BLaER1 treated with 17β-estradiol and CSF1 and Interleukin-3, amounts not matched to agents 10 nM and 100 nM (cell line): ENCODE measurements around the gene SEZ6L.

Experiments
- H3K27ac ChIP-seq, 11 experiments: shearing (Covaris generic); formaldehyde crosslinking; 2 replicates each; pipeline ENCODE4 v1.8.1; 2022
- H3K27me3 ChIP-seq, 11 experiments: shearing (Covaris generic); formaldehyde crosslinking; 2 replicates each; pipeline ENCODE4 v1.8.1; 2022
- H3K36me3 ChIP-seq, 11 experiments: shearing (Covaris generic); formaldehyde crosslinking; 2 replicates each; pipeline ENCODE4 v1.8.1; 2022
- H3K4me1 ChIP-seq, 10 experiments: shearing (Covaris generic); formaldehyde crosslinking; 2 replicates each; pipeline ENCODE4 v1.8.1; 2022
- H3K4me2 ChIP-seq, 11 experiments: shearing (Covaris generic); formaldehyde crosslinking; 2 replicates each; pipeline ENCODE4 v1.8.1; 2022
- H3K4me3 ChIP-seq, 10 experiments: shearing (Covaris generic); formaldehyde crosslinking; 2 replicates each; pipeline ENCODE4 v1.8.1; 2022
- H3K9ac ChIP-seq, 11 experiments: shearing (Covaris generic); formaldehyde crosslinking; 2 replicates each; pipeline ENCODE4 v1.8.1; 2022
- H3K9me3 ChIP-seq, 11 experiments: shearing (Covaris generic); formaldehyde crosslinking; replicated peaks in 1 of 11; 2 replicates each; pipeline ENCODE4 v1.8.1; 2022
- H4K20me1 ChIP-seq, 11 experiments: shearing (Covaris generic); formaldehyde crosslinking; 2 replicates each; pipeline ENCODE4 v1.8.1; 2022
- Cebpa-rat ChIP-seq, 11 experiments: shearing (Covaris generic); IDR thresholded peaks; 2 replicates each; pipeline ENCODE4 v1.8.1; 2022

SEZ6L gene

DNA sequence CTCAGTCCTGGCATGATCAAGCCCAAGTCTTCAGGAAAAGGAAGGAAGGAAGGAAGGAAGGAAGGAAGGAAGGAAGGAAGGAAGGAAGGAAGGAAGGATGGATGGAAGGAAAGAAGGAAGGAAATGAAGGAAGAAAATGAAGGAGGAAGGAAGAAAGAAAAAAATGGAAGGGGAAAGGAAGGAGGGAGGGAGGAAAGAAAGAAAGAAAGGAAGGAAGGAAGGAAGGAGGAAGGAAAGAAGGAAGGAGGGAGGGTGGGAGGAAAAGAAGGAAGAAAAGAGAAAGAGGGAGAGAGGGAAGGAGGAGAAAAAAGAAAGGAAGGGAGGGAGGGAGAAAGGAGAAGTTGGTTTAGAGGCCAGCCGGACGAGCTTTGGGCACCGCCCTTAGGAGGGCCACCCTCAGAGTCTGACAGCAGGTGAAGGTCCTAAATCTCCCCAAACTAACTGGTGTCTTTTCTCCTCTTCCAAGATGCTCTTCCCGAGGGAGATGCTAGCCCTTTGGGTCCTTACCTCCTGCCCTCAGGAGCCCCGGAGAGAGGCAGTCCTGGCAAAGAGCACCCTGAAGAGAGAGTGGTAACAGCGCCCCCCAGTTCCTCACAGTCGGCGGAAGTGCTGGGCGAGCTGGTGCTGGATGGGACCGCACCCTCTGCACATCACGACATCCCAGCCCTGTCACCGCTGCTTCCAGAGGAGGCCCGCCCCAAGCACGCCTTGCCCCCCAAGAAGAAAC lies 122.8 kb downstream of the SEZ6L start:
- peak overlapping the region in 4 of 11 experiments; percentile 12 to 81 (median 42); a peak in 5 of 22 replicates for H3K27ac ChIP-seq
- no peak overlapping the region for H3K4me3 ChIP-seq
- peaks cover 27 to 91% (median 75%) of the 10 kb centered on the region in 10 experiments for H3K4me1 ChIP-seq
- no peaks in the 10 kb centered on the region for H3K36me3 ChIP-seq
- H3K27me3 ChIP-seq = no peaks in the 10 kb centered on the region
- no peak overlapping the region for H3K9ac ChIP-seq
- H3K9me3 ChIP-seq = no peaks in the 10 kb centered on the region
- no peaks in the 10 kb centered on the region for H4K20me1 ChIP-seq
- H3K4me2 ChIP-seq = peak overlapping the region in 7 of 11 experiments; percentile 7 to 90 (median 29); a peak in 10 of 22 replicates
- no peak for TF ChIP-seq Cebpa-rat (IDR thresholded peaks at IDR 0.05)

GRCh38 chr22:26292667-26292995 lies 123.4 kb downstream of the SEZ6L start:
- H3K27me3 ChIP-seq = no peaks in the 10 kb centered on the region
- no peak overlapping the region for H3K4me3 ChIP-seq
- no peak overlapping the region for H3K9ac ChIP-seq
- no peaks in the 10 kb centered on the region for H3K9me3 ChIP-seq
- H3K36me3 ChIP-seq = no peaks in the 10 kb centered on the region
- TF ChIP-seq Cebpa-rat (IDR thresholded peaks at IDR 0.05) = no peak
- H4K20me1 ChIP-seq = no peaks in the 10 kb centered on the region
- H3K4me1 ChIP-seq = peaks cover 23 to 90% (median 72%) of the 10 kb centered on the region in 10 experiments
- peak overlapping the region in 6 of 11 experiments; percentile 7 to 80 (median 31); a peak in 8 of 22 replicates for H3K4me2 ChIP-seq
- peak overlapping the region in 4 of 11 experiments; percentile 12 to 81 (median 37); a peak in 5 of 22 replicates for H3K27ac ChIP-seq

GRCh38 chr22:26295563-26296126 lies 126.4 kb downstream of the SEZ6L start:
- Histone ChIP-seq H3K36me3 (no peaks in the 10 kb centered on the region), H3K27ac (peak overlapping the region in 6 of 11 experiments; percentile 52 to 81 (median 75); a peak in 5 of 22 replicates), H3K9me3 (no peaks in the 10 kb centered on the region), H4K20me1 (no peaks in the 10 kb centered on the region), H3K27me3 (no peaks in the 10 kb centered on the region), H3K4me1 (peaks cover 15 to 73% (median 44%) of the 10 kb centered on the region in 10 experiments), H3K9ac (no peak overlapping the region), H3K4me2 (peak overlapping the region in 10 of 11 experiments; percentile 40 to 80 (median 71); a peak in 17 of 22 replicates), H3K4me3 (no peak overlapping the region)
- TF ChIP-seq Cebpa-rat (IDR thresholded peaks at IDR 0.05) = no peak

GRCh38 chr22:26298605-26299310 lies 129.5 kb downstream of the SEZ6L start:
- Histone ChIP-seq H3K4me2 (peak overlapping the region in 3 of 11 experiments; percentile 2 to 40 (median 3); a peak in 4 of 22 replicates), H4K20me1 (no peaks in the 10 kb centered on the region), H3K36me3 (no peaks in the 10 kb centered on the region), H3K9ac (no peak overlapping the region), H3K4me3 (no peak overlapping the region), H3K27ac (no peak overlapping the region), H3K4me1 (peaks cover 23 to 49% (median 35%) of the 10 kb centered on the region in 10 experiments), H3K9me3 (no peaks in the 10 kb centered on the region), H3K27me3 (no peaks in the 10 kb centered on the region)
- no peak for TF ChIP-seq Cebpa-rat (IDR thresholded peaks at IDR 0.05)

DNA sequence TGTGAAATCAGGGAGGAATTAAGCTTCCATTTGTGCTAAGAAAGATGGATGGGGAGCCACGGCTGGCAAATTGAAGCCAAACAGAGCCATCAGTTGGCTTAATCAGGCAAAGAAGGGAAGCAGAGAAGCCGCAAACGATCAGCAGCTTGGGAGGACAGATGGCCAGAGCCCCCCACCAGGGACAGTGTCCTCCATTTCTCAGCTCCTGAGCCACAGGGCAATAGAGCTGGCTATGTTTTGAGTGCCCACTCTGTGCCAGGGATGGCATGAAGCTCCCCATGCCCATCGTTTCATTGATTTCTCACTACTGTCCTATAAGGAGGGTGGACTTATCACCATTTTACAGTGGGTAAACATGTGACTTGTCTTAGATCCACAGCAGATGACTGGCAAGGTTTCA lies 133.5 kb downstream of the SEZ6L start:
- no peaks in the 10 kb centered on the region for H4K20me1 ChIP-seq
- no peak overlapping the region for H3K9ac ChIP-seq
- no peak overlapping the region for H3K4me3 ChIP-seq
- peak overlapping the region in 3 of 11 experiments; percentile 21 to 57 (median 35); a peak in 2 of 22 replicates for H3K4me2 ChIP-seq
- H3K9me3 ChIP-seq = no peaks in the 10 kb centered on the region
- H3K27me3 ChIP-seq = no peaks in the 10 kb centered on the region
- H3K27ac ChIP-seq = no peak overlapping the region
- H3K4me1 ChIP-seq = peaks cover 9 to 19% (median 13%) of the 10 kb centered on the region in 10 experiments; a peak in 15 of 20 replicates
- TF ChIP-seq Cebpa-rat (IDR thresholded peaks at IDR 0.05) = no peak
- no peaks in the 10 kb centered on the region for H3K36me3 ChIP-seq

- no peaks in the 10 kb centered on the region for H3K36me3 ChIP-seq
- H3K9me3 ChIP-seq = no peaks in the 10 kb centered on the region
- H3K4me1 ChIP-seq = peaks cover 5 to 13% (median 11%) of the 10 kb centered on the region in 10 experiments; a peak in 15 of 20 replicates
- no peak for TF ChIP-seq Cebpa-rat (IDR thresholded peaks at IDR 0.05)
- H3K27ac ChIP-seq = no peak overlapping the region
- no peak overlapping the region for H3K4me3 ChIP-seq
- H3K9ac ChIP-seq = no peak overlapping the region
- H3K4me2 ChIP-seq = peak overlapping the region; percentile 0 to 57 (median 21); a peak in 10 of 22 replicates
- no peaks in the 10 kb centered on the region for H4K20me1 ChIP-seq
- H3K27me3 ChIP-seq = no peaks in the 10 kb centered on the region
Observed at GRCh38 chr22:26303475-26303874, 134.2 kb downstream of the SEZ6L start.

DNA sequence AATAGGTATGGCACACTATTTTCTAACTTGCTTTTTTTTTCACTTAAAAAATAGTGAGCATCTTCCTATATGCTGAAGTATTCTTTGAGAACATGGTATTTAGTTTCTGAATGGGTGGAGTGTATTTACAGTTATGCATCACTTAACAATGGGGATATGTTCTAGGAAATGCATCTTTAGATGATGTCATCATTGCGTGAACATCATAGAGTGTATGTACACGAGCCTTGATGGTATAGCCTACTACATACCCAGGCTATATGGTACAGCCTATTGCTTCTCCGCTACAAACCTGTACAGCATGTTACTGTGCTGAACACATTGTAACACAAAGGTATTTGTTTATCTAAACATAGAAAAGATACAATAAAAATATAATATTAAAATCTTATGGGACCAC lies 135.5 kb downstream of the SEZ6L start:
- no peak for TF ChIP-seq Cebpa-rat (IDR thresholded peaks at IDR 0.05)
- Histone ChIP-seq H4K20me1 (no peaks in the 10 kb centered on the region), H3K9ac (no peak overlapping the region), H3K36me3 (no peaks in the 10 kb centered on the region), H3K4me1 (peaks cover 0 to 13% (median 9%) of the 10 kb centered on the region in 10 experiments; a peak in 13 of 20 replicates), H3K4me2 (no peak overlapping the region), H3K27ac (no peak overlapping the region), H3K27me3 (no peaks in the 10 kb centered on the region), H3K4me3 (no peak overlapping the region), H3K9me3 (no peaks in the 10 kb centered on the region)

GRCh38 chr22:26308467-26308866 lies 139.2 kb downstream of the SEZ6L start:
- Histone ChIP-seq H3K27ac (no peak overlapping the region), H3K36me3 (no peaks in the 10 kb centered on the region), H3K9me3 (no peaks in the 10 kb centered on the region), H3K4me2 (no peak overlapping the region), H3K9ac (no peak overlapping the region), H3K4me3 (no peak overlapping the region), H3K4me1 (peaks cover 0 to 5% (median 4%) of the 10 kb centered on the region in 10 experiments; a peak in 13 of 20 replicates), H3K27me3 (no peaks in the 10 kb centered on the region), H4K20me1 (no peaks in the 10 kb centered on the region)
- TF ChIP-seq Cebpa-rat (IDR thresholded peaks at IDR 0.05) = no peak

GRCh38 chr22:26310616-26311015 lies 141.4 kb downstream of the SEZ6L start:
- no peak overlapping the region for H3K4me2 ChIP-seq
- no peak overlapping the region for H3K27ac ChIP-seq
- no peaks in the 10 kb centered on the region for H3K36me3 ChIP-seq
- no peak for TF ChIP-seq Cebpa-rat (IDR thresholded peaks at IDR 0.05)
- H3K9me3 ChIP-seq = no peaks in the 10 kb centered on the region
- H4K20me1 ChIP-seq = no peaks in the 10 kb centered on the region
- H3K9ac ChIP-seq = no peak overlapping the region
- no peaks in the 10 kb centered on the region for H3K27me3 ChIP-seq
- H3K4me3 ChIP-seq = no peak overlapping the region
- peaks cover 0 to 6% (median 0%) of the 10 kb centered on the region in 10 experiments; a peak in 1 of 20 replicates for H3K4me1 ChIP-seq
